Measurements from ENCODE around the gene ARHGEF28.

Gene ARHGEF28

GRCh38 chr5:73591698-73592501 lies 34.1 kb upstream of the ARHGEF28 start:
- no peaks in the 10 kb centered on the region for H3K36me3 Mint-ChIP-seq (ENCODE audit: low read depth)
- H3K9me3 Mint-ChIP-seq, result no peaks in the 10 kb centered on the region
- no peak for TF ChIP-seq CTCF (IDR thresholded peaks at IDR 0.05)
- H3K27me3 Mint-ChIP-seq (ENCODE audit: low read depth, poor library complexity), result peaks cover 8% of the 10 kb centered on the region
- no peak for DNase-seq
- H3K4me3 Mint-ChIP-seq, result no peak overlapping the region
- H3K4me1 Mint-ChIP-seq, result no peaks in the 10 kb centered on the region
- no peak overlapping the region for H3K27ac Mint-ChIP-seq

GRCh38 chr5:73592551-73592950 lies 33.4 kb upstream of the ARHGEF28 start:
- Mint-ChIP-seq H3K27ac (no peak overlapping the region), H3K4me3 (no peak overlapping the region), H3K36me3 (ENCODE audit: low read depth) (no peaks in the 10 kb centered on the region), H3K27me3 (ENCODE audit: low read depth, poor library complexity) (peaks cover 8% of the 10 kb centered on the region), H3K9me3 (no peaks in the 10 kb centered on the region), H3K4me1 (no peaks in the 10 kb centered on the region)
- DNase-seq, result no peak
- no peak for TF ChIP-seq CTCF (IDR thresholded peaks at IDR 0.05)

GRCh38 chr5:73596705-73597328 lies 29.2 kb upstream of the ARHGEF28 start:
- Mint-ChIP-seq H3K9me3 (peaks cover 8% of the 10 kb centered on the region), H3K4me1 (no peaks in the 10 kb centered on the region), H3K27me3 (ENCODE audit: low read depth, poor library complexity) (peaks cover 11% of the 10 kb centered on the region), H3K27ac (no peak overlapping the region), H3K36me3 (ENCODE audit: low read depth) (no peaks in the 10 kb centered on the region), H3K4me3 (no peak overlapping the region)
- DNase-seq, result peak; percentile 45
- peak; percentile 76 for TF ChIP-seq CTCF (IDR thresholded peaks at IDR 0.05)

- no peak overlapping the region for H3K27ac Mint-ChIP-seq
- no peaks in the 10 kb centered on the region for H3K4me1 Mint-ChIP-seq
- TF ChIP-seq CTCF (IDR thresholded peaks at IDR 0.05), result no peak
- peaks cover 11% of the 10 kb centered on the region for H3K9me3 Mint-ChIP-seq
- no peaks in the 10 kb centered on the region for H3K36me3 Mint-ChIP-seq (ENCODE audit: low read depth)
- no peak overlapping the region for H3K4me3 Mint-ChIP-seq
- H3K27me3 Mint-ChIP-seq (ENCODE audit: low read depth, poor library complexity), result peaks cover 12% of the 10 kb centered on the region
- no peak for DNase-seq
Observed at GRCh38 chr5:73599380-73599779, 26.6 kb upstream of the ARHGEF28 start.

- peaks cover 11% of the 10 kb centered on the region for H3K9me3 Mint-ChIP-seq
- H3K4me3 Mint-ChIP-seq, result no peak overlapping the region
- H3K4me1 Mint-ChIP-seq, result no peaks in the 10 kb centered on the region
- no peak for DNase-seq
- no peak overlapping the region for H3K27ac Mint-ChIP-seq
- H3K27me3 Mint-ChIP-seq (ENCODE audit: low read depth, poor library complexity), result peaks cover 10% of the 10 kb centered on the region
- no peaks in the 10 kb centered on the region for H3K36me3 Mint-ChIP-seq (ENCODE audit: low read depth)
- TF ChIP-seq CTCF (IDR thresholded peaks at IDR 0.05), result no peak
Observed at GRCh38 chr5:73603998-73604397, 22.0 kb upstream of the ARHGEF28 start.
